Keratinocyte (primary cell): Measurements from ENCODE around the gene FNDC7. TPM values are rescaled to one million over a fixed set of nuclear protein-coding genes. Genes with fewer than 3 reads are reported as not detected.

Experiments
- DNase-seq: peaks from one replicate; pipeline ENCODE4 v3.0.0-alpha.2; 2011; ENCODE audit warnings: low read depth, missing footprints, low spot score
- FAIRE-seq: peaks from 2 replicates; lab custom pipeline; 2011; peaks lifted over from hg19 to GRCh38; lab: Jason Lieb, UNC
- H2AFZ ChIP-seq: 2 replicates; pipeline ENCODE4 v1.6.0; 2012; ENCODE audit warnings: low read length, control low read depth, inconsistent platforms; ENCODE audit not compliant: control insufficient read depth
- H3K27ac ChIP-seq: 2 replicates; pipeline ENCODE4 v1.5.1; 2011; ENCODE audit warnings: low read length; ENCODE audit not compliant: control insufficient read depth, insufficient read depth
- H3K27me3 ChIP-seq: 3 replicates; pipeline ENCODE4 v1.6.0; 2011; ENCODE audit warnings: low read length; ENCODE audit not compliant: control insufficient read depth, insufficient read depth; ENCODE audit errors: extremely low read depth
- H3K36me3 ChIP-seq, 2 experiments: 2 replicates in 1 of 2; 3 replicates in 1 of 2; pipeline ENCODE4 v1.5.1; 2011; ENCODE audit warnings: low read length in 2 of 2, mild to moderate bottlenecking in 1 of 2; ENCODE audit not compliant: control insufficient read depth in 2 of 2, insufficient read depth in 2 of 2; ENCODE audit errors: extremely low read depth in 1 of 2
- H3K4me1 ChIP-seq: 3 replicates; pipeline ENCODE4 v1.5.1; 2011; ENCODE audit warnings: low read length; ENCODE audit not compliant: control insufficient read depth, insufficient read depth; ENCODE audit errors: extremely low read depth
- H3K4me2 ChIP-seq: 3 replicates; pipeline ENCODE4 v1.6.0; 2011; ENCODE audit warnings: low read depth, low read length; ENCODE audit not compliant: control insufficient read depth, insufficient read depth; ENCODE audit errors: extremely low read depth
- H3K4me3 ChIP-seq, 3 experiments: fragments of 200-600 bp in 1 of 3; sonication (generic) in 1 of 3; 2 replicates in 2 of 3; 3 replicates in 1 of 3; pipeline ENCODE4 v1.5.1; 2011 to 2016; ENCODE audit warnings: low read length in 3 of 3, mild to moderate bottlenecking in 3 of 3, control low read depth in 2 of 3, inconsistent platforms in 1 of 3, low read depth in 1 of 3, mixed read lengths in 1 of 3, mixed run types in 1 of 3, moderate library complexity in 1 of 3; ENCODE audit not compliant: control insufficient read depth in 2 of 3, insufficient read depth in 2 of 3; ENCODE audit errors: extremely low read depth in 1 of 3
- H3K79me2 ChIP-seq: 2 replicates; pipeline ENCODE4 v1.6.0; 2012; ENCODE audit warnings: low read length; ENCODE audit not compliant: control insufficient read depth, insufficient read depth
- H3K9ac ChIP-seq: 3 replicates; pipeline ENCODE4 v1.6.0; 2011; ENCODE audit warnings: low read length; ENCODE audit not compliant: control insufficient read depth, insufficient read depth; ENCODE audit errors: extremely low read depth
- H3K9me1 ChIP-seq: 3 replicates; pipeline ENCODE4 v1.6.0; 2011; ENCODE audit warnings: low read length; ENCODE audit not compliant: control insufficient read depth, insufficient read depth; ENCODE audit errors: extremely low read depth
- H3K9me3 ChIP-seq: 2 replicates; pipeline ENCODE4 v1.5.1; 2012; ENCODE audit warnings: low read depth, low read length; ENCODE audit not compliant: control insufficient read depth
- H4K20me1 ChIP-seq: 3 replicates; pipeline ENCODE4 v1.6.0; 2011; ENCODE audit warnings: low read length; ENCODE audit not compliant: control insufficient read depth, insufficient read depth; ENCODE audit errors: extremely low read depth
- CTCF ChIP-seq, 3 experiments: IDR thresholded peaks in 1 of 3; conservative IDR thresholded peaks in 1 of 3; optimal IDR thresholded peaks in 1 of 3; 2 replicates in 2 of 3; 3 replicates in 1 of 3; pipeline versions ENCODE3 to v1.5.1; 2011; ENCODE audit warnings: low read length in 3 of 3, mild to moderate bottlenecking in 3 of 3, moderate library complexity in 2 of 3, control low read depth in 1 of 3, inconsistent platforms in 1 of 3; ENCODE audit not compliant: insufficient read depth in 2 of 3; ENCODE audit errors: extremely low read depth in 1 of 3
- EZH2 ChIP-seq: IDR thresholded peaks from one replicate; pipeline ENCODE4 v1.6.1; 2012; ENCODE audit warnings: inconsistent platforms, mild to moderate bottlenecking, low read length, moderate library complexity
- dilution Hi-C: fragments of 300-500 bp; cut with MboI; formaldehyde crosslinking; loops from one replicate; pipeline ENCODE4 v1.7.0; 2020; ENCODE audit warnings: low sequenced_read_pairs; ENCODE audit not compliant: extremely low pct_ligation_motif_present
- polyA plus RNA-seq, 5 experiments: library from polyadenylated mRNA; depleted of rRNA in 3 of 5; stranded (reverse) in 3 of 5; stranded (forward) in 1 of 5; unstranded in 1 of 5; fragments of >200 nt; gene quantifications; 1 replicate in 1 of 5; 2 replicates in 3 of 5; 3 replicates in 1 of 5; pipeline versions ENCODE4 v1.2.1 to v1.2.3, GENCODE V29; 2011 to 2012; ENCODE audit warnings: missing spikeins in 2 of 5, low read depth in 1 of 5, low replicate concordance in 1 of 5

Gene FNDC7
- polyA plus RNA-seq, 1 donor (not counting 4 experiments of a cell fraction or from before 2014, with no cell fraction given): 0.05 TPM

- Histone ChIP-seq H3K4me2 (no peak overlapping the region), H3K4me3 (no peak overlapping the region), H3K9ac (no peak overlapping the region), H3K36me3 (no peaks in the 10 kb centered on the region), H3K9me1 (no peaks in the 10 kb centered on the region), H3K27me3 (no peaks in the 10 kb centered on the region), H2AFZ (no peak overlapping the region), H3K9me3 (no peaks in the 10 kb centered on the region), H3K27ac (no peak overlapping the region), H4K20me1 (no peaks in the 10 kb centered on the region), H3K4me1 (peaks cover 9% of the 10 kb centered on the region), H3K79me2 (no peaks in the 10 kb centered on the region)
- dilution Hi-C loops: no loop called here
- FAIRE-seq (no peak), DNase-seq (no peak)
- TF ChIP-seq EZH2 (no peak), CTCF (optimal IDR thresholded peaks at IDR 0.05 in 1 of 3, IDR thresholded peaks at IDR 0.05 in 1 of 3, conservative IDR thresholded peaks at IDR 0.05 in 1 of 3; ENCODE audit: extremely low read depth in 1 of 3, insufficient read depth in 2 of 3, low read length in 3 of 3) (peak in 1 of 3 experiments; percentile 31)
Observed at GRCh38 chr1:108708691-108709660, 3.7 kb upstream of the FNDC7 start.

GRCh38 chr1:108715932-108716331 lies 3.2 kb downstream of the FNDC7 start:
- dilution Hi-C loops: no loop called here

More at GRCh38 chr1:108715932-108716331, 3.2 kb downstream of the FNDC7 start:
- Histone ChIP-seq H3K4me2 (no peak overlapping the region), H3K27me3 (no peaks in the 10 kb centered on the region), H3K4me1 (peaks cover 14% of the 10 kb centered on the region), H3K79me2 (no peaks in the 10 kb centered on the region), H3K9me1 (no peaks in the 10 kb centered on the region), H4K20me1 (no peaks in the 10 kb centered on the region), H2AFZ (no peak overlapping the region), H3K27ac (no peak overlapping the region), H3K9ac (no peak overlapping the region), H3K4me3 (no peak overlapping the region), H3K36me3 (no peaks in the 10 kb centered on the region), H3K9me3 (no peaks in the 10 kb centered on the region)
- no peak for DNase-seq
- TF ChIP-seq CTCF (optimal IDR thresholded peaks at IDR 0.05 in 1 of 3, IDR thresholded peaks at IDR 0.05 in 1 of 3, conservative IDR thresholded peaks at IDR 0.05 in 1 of 3; ENCODE audit: extremely low read depth in 1 of 3, insufficient read depth in 2 of 3, low read length in 3 of 3) (no peak), EZH2 (no peak)
- no peak for FAIRE-seq
